ENCODE measurements around the gene QPCTL. TPM values are rescaled to one million over a fixed set of nuclear protein-coding genes. Genes with fewer than 3 reads are reported as not detected.

QPCTL gene
- total and polyA plus RNA-seq, 10 of the 15 experiments (the other 5 are each of a cell fraction or from before 2014, with no cell fraction given): 1.1 to 22.6 (median 11.2) TPM

DNA sequence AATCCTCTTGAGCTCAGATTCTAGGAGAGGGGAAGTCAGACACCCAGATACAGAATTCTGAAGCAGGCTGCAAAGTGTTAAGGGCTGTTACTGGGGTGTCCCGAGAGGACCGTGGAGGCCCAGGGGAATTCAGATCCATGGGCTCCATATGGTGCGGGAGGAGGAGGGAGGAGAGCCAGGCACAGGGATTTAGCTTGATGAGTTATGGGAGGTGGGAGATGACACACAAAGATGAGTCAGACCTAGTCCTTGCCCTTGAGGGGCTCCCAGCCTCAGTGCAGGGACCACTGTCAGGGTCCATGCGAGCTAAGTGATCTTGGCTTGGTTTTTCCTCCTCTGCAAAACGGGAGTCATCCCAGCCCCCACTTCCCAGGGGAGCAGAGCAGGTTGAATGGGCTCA lies 38.8 kb upstream of the QPCTL start:
- no peak overlapping the region for H3K9ac ChIP-seq (ENCODE audit: control insufficient read depth, insufficient read depth, low read length)
- in situ Hi-C loops (cut with MboI): no loop called here
- BruUV-seq (replicated peaks): no TSS peak

DNA sequence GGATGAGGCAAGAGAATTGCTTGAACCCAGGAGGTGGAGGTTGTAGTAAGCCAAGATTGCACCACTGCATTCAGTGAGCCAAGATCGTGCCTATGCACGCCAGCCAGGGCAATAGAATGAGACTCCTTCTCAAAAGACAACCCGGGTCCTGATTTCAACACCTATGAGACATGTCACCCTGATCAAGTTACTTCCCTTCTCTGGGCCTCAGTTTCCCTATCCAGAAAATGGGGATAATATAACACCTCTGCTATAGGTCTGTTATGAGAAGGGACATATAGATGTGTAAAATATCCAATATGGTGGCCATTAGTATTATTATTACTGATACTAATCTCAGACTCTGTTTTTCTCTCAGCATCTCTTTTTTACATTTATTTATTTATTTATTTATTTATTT lies 37.4 kb upstream of the QPCTL start:
- no TSS peak for BruUV-seq (replicated peaks)
- RAD21 ChIA-PET (ENCODE audit: unreplicated experiment): no interaction called here
- no peaks in the 10 kb centered on the region for H3K36me3 ChIP-seq (ENCODE audit: control insufficient read depth in 2 of 2, insufficient read depth in 2 of 2, low read length in 1 of 2)
- SMC1A ChIA-PET (ENCODE audit: uncharacterized antibody, unreplicated experiment): no interaction called here
- WGBS (ENCODE audit: insufficient coverage, insufficient replicate concordance, low lambda C conversion rate, missing lambda C conversion rate): 40% methylated on average over 3 of the region's 3 CpGs
- intact Hi-C loops (cut with micrococcal nuclease; ENCODE audit: unreplicated experiment) (no loop called here), in situ Hi-C loops (cut with MboI) (no loop called here)
- FAIRE-seq (no peak), DNase-seq (ENCODE audit: low read depth, low spot score) (no peak), ATAC-seq (no peak)
- H3K4me1 ChIP-seq (ENCODE audit: control insufficient read depth, insufficient read depth, low read length): no peaks in the 10 kb centered on the region
- H3K9ac ChIP-seq (ENCODE audit: control insufficient read depth, insufficient read depth, low read length): no peak overlapping the region
- H3K4me3 ChIP-seq: no peak overlapping the region
- H4K20me1 ChIP-seq (ENCODE audit: control insufficient read depth, insufficient read depth): no peaks in the 10 kb centered on the region
- no peaks in the 10 kb centered on the region for H3K9me3 ChIP-seq (replicated peaks; ENCODE audit: control insufficient read depth, insufficient read depth, low read length)
- CTCF ChIA-PET: no interaction called here
- no peak overlapping the region for H2AFZ ChIP-seq (ENCODE audit: control insufficient read depth, low read depth, low read length)
- POLR2A ChIA-PET: interaction anchor here (0.6 kb wide), 1 partner anchor 16 kb away, joined by 3 read pairs; no protein-coding TSS in a partner anchor
- H3K79me2 ChIP-seq (ENCODE audit: control insufficient read depth, insufficient read depth, low read length): no peaks in the 10 kb centered on the region
- no peak overlapping the region for H3K27ac ChIP-seq (ENCODE audit: control insufficient read depth, insufficient read depth)
- no peak overlapping the region for H3K4me2 ChIP-seq (ENCODE audit: control insufficient read depth, insufficient read depth)
- no peaks in the 10 kb centered on the region for H3K27me3 ChIP-seq (replicated peaks in 1 of 2; ENCODE audit: control insufficient read depth in 2 of 2, insufficient read depth in 2 of 2, low read length in 1 of 2)
- TF ChIP-seq, protein P1, sequence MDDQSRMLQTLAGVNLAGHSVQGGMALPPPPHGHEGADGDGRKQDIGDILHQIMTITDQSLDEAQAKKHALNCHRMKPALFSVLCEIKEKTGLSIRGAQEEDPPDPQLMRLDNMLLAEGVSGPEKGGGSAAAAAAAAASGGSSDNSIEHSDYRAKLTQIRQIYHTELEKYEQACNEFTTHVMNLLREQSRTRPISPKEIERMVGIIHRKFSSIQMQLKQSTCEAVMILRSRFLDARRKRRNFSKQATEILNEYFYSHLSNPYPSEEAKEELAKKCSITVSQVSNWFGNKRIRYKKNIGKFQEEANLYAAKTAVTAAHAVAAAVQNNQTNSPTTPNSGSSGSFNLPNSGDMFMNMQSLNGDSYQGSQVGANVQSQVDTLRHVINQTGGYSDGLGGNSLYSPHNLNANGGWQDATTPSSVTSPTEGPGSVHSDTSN (IDR thresholded peaks at IDR 0.05; ENCODE audit: insufficient replicate concordance, low read depth, low read length): no peak
- TF ChIP-seq ZNF592 (IDR thresholded peaks at IDR 0.05): no peak
- TF ChIP-seq SIN3A (IDR thresholded peaks at IDR 0.05; ENCODE audit: low read depth, low read length): no peak
- TF ChIP-seq NBN (IDR thresholded peaks at IDR 0.05): no peak
- no peak for TF ChIP-seq MEF2B (IDR thresholded peaks at IDR 0.05; ENCODE audit: partially characterized antibody, poor library complexity, severe bottlenecking)

More for the DNA sequence above, 38.8 kb upstream of the QPCTL start:
- TF ChIP-seq ZNF622 (IDR thresholded peaks at IDR 0.05) (no peak), SIX5 (IDR thresholded peaks at IDR 0.05; ENCODE audit: low read depth, low read length, severe bottlenecking) (no peak), IRF5 (IDR thresholded peaks at IDR 0.05; ENCODE audit: borderline replicate concordance) (no peak), FOS (IDR thresholded peaks at IDR 0.05; ENCODE audit: borderline replicate concordance, extremely low read depth, insufficient read length) (no peak), SUZ12 (IDR thresholded peaks at IDR 0.05; ENCODE audit: unreplicated experiment) (no peak), IKZF2 (IDR thresholded peaks at IDR 0.05) (no peak), SP1 (IDR thresholded peaks at IDR 0.05; ENCODE audit: low read depth, low read length) (no peak), JUNB (IDR thresholded peaks at IDR 0.05) (no peak)
- Histone ChIP-seq H3K27ac (ENCODE audit: control insufficient read depth, insufficient read depth) (no peak overlapping the region), H3K4me2 (ENCODE audit: control insufficient read depth, insufficient read depth) (no peak overlapping the region), H3K9me3 (replicated peaks; ENCODE audit: control insufficient read depth, insufficient read depth, low read length) (no peaks in the 10 kb centered on the region), H3K79me2 (ENCODE audit: control insufficient read depth, insufficient read depth, low read length) (no peaks in the 10 kb centered on the region), H3K4me1 (ENCODE audit: control insufficient read depth, insufficient read depth, low read length) (no peaks in the 10 kb centered on the region), H3K36me3 (ENCODE audit: control insufficient read depth in 2 of 2, insufficient read depth in 2 of 2, low read length in 1 of 2) (no peaks in the 10 kb centered on the region), H3K4me3 (no peak overlapping the region), H2AFZ (ENCODE audit: control insufficient read depth, low read depth, low read length) (no peak overlapping the region), H4K20me1 (ENCODE audit: control insufficient read depth, insufficient read depth) (no peaks in the 10 kb centered on the region), H3K27me3 (replicated peaks in 1 of 2; ENCODE audit: control insufficient read depth in 2 of 2, insufficient read depth in 2 of 2, low read length in 1 of 2) (no peaks in the 10 kb centered on the region)
- RAD21 ChIA-PET (ENCODE audit: unreplicated experiment): no interaction called here
- POLR2A ChIA-PET: no interaction called here
- CTCF ChIA-PET: interaction anchor here (0.6 to 2.0 kb wide), 2 partner anchors 11 to 186 kb away, joined by 3 to 5 read pairs; partner anchors contain the start of gene FOSB
- DNase-seq (ENCODE audit: low read depth, low spot score) (no peak), FAIRE-seq (no peak), ATAC-seq (no peak)
- SMC1A ChIA-PET (ENCODE audit: uncharacterized antibody, unreplicated experiment): no interaction called here
- 59% methylated on average over 5 of the region's 5 CpGs for WGBS (ENCODE audit: insufficient coverage, insufficient replicate concordance, low lambda C conversion rate, missing lambda C conversion rate)
- intact Hi-C loops (cut with micrococcal nuclease; ENCODE audit: unreplicated experiment): no loop called here
